GM23338 (cell line): Measurements from ENCODE around the gene APMAP.

ENCODE experiments used
- CREB1 ChIP-seq: fragments of 250-450 bp; sonication (Bioruptor Pico); IDR thresholded peaks from 2 replicates; pipeline ENCODE4 v1.5.0; 2020; ENCODE audit warnings: low read depth, mild to moderate bottlenecking, moderate library complexity
- CTCF ChIP-seq, 2 experiments: fragments of 200-600 bp in 1 of 2; sonication (generic) in 1 of 2; conservative IDR thresholded peaks; 2 replicates each; pipeline versions ENCODE4 v1.5.1 to v1.6.1; 2016 to 2017; ENCODE audit warnings: antibody characterized with exemption in 2 of 2, low read depth in 2 of 2, mild to moderate bottlenecking in 2 of 2, moderate library complexity in 1 of 2
- ETS1 ChIP-seq: IDR thresholded peaks from 2 replicates; pipeline ENCODE4 v1.6.1; 2016; ENCODE audit warnings: antibody characterized with exemption
- EZH2 ChIP-seq: fragments of 200-600 bp; sonication (generic); IDR thresholded peaks from one replicate; pipeline ENCODE4 v1.8.0; 2017; ENCODE audit warnings: antibody characterized with exemption, mild to moderate bottlenecking, low read depth; ENCODE audit not compliant: unreplicated experiment
- EZH2phosphoT487 ChIP-seq: fragments of 200-600 bp; sonication (generic); IDR thresholded peaks from one replicate; pipeline ENCODE4 v1.8.1; 2018; ENCODE audit warnings: antibody characterized with exemption; ENCODE audit not compliant: unreplicated experiment
- JUNB ChIP-seq: IDR thresholded peaks from one replicate; pipeline ENCODE4 v1.6.1; 2016; ENCODE audit warnings: antibody characterized with exemption; ENCODE audit not compliant: unreplicated experiment
- NANOG ChIP-seq: IDR thresholded peaks from 2 replicates; pipeline ENCODE4 v1.6.1; 2016; ENCODE audit warnings: antibody characterized with exemption, borderline replicate concordance
- POLR2AphosphoS5 ChIP-seq: IDR thresholded peaks from 2 replicates; pipeline ENCODE4 v1.6.1; 2016; ENCODE audit warnings: antibody characterized with exemption, low read depth
- REST ChIP-seq: IDR thresholded peaks from one replicate; pipeline ENCODE4 v1.6.1; 2018; ENCODE audit warnings: antibody characterized with exemption; ENCODE audit not compliant: unreplicated experiment
- STAT1 ChIP-seq: IDR thresholded peaks from one replicate; pipeline ENCODE4 v1.6.1; 2016; ENCODE audit warnings: antibody characterized with exemption; ENCODE audit not compliant: unreplicated experiment
- ZNF114 ChIP-seq: fragments of 250-450 bp; sonication (Bioruptor Pico); IDR thresholded peaks from 2 replicates; pipeline ENCODE4 v1.5.0; 2020; ENCODE audit warnings: mild to moderate bottlenecking, moderate library complexity
- ZNF331 ChIP-seq: fragments of 250-450 bp; sonication (Bioruptor Pico); IDR thresholded peaks from 2 replicates; pipeline ENCODE4 v1.5.0; 2020; ENCODE audit warnings: low read depth, mild to moderate bottlenecking, moderate library complexity

- TF ChIP-seq REST = no peak
- TF ChIP-seq CTCF (conservative IDR thresholded peaks at IDR 0.05; ENCODE audit: low read depth in 2 of 2) = no peak
- TF ChIP-seq EZH2 = no peak
- TF ChIP-seq POLR2AphosphoS5 = no peak
- TF ChIP-seq STAT1 = no peak
- TF ChIP-seq EZH2phosphoT487 = no peak
- TF ChIP-seq ZNF331 = no peak
- TF ChIP-seq JUNB = no peak
- no peak for TF ChIP-seq ZNF114 (CRISPR knock-in tag)
- TF ChIP-seq ETS1 = no peak
- TF ChIP-seq CREB1 (CRISPR knock-in tag) = no peak
- TF ChIP-seq NANOG = no peak
Observed at GRCh38 chr20:24970030-24970553, 22.5 kb downstream of the APMAP start.
